ENCODE results near the gene CORIN. TPM values are rescaled to one million over a fixed set of nuclear protein-coding genes. Genes with fewer than 3 reads are reported as not detected.

CORIN gene
- total and polyA plus RNA-seq, 4 donors, result 0.13 to 1.5 (median 0.68) TPM

DNA sequence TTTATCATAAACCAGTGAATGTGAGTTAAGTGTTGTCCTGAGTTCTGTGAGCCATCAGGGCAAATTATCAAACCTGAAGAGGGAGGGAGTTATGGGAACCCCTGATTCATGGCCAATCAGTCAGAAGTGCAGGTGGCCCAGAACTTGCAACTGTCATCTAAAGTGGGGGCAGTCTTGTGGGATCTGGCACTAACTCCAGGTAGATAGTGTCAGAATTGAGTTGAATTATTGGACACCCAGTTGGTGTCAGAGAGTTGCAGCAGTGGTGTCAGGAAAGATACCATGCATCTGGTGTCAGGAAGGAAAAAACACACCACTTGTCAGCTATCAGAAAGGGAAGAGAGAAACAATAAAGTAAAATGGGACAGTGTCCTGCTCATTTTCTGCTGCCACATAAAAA is 8.4 kb downstream of the CORIN start:
- Histone ChIP-seq H3K9me3 (ENCODE audit: control insufficient read depth, low read length) (no peaks in the 10 kb centered on the region), H3K27me3 (ENCODE audit: control insufficient read depth in 1 of 2, insufficient read depth in 2 of 2, low read length in 1 of 2) (peaks cover 0 to 2% of the 10 kb centered on the region in 2 donors), H3K27ac (ENCODE audit: low read depth in 1 of 2, low read length in 2 of 2) (no peak overlapping the region), H3K36me3 (ENCODE audit: control insufficient read depth in 1 of 2, insufficient read depth in 2 of 2, low read length in 1 of 2) (no peaks in the 10 kb centered on the region), H3K4me3 (ENCODE audit: low read length in 2 of 2) (no peak overlapping the region), H3K4me1 (ENCODE audit: control insufficient read depth in 1 of 2, insufficient read depth in 2 of 2, low read length in 2 of 2) (no peaks in the 10 kb centered on the region)
- intact Hi-C loops (cut with DNase I), result no loop called here
- ATAC-seq (ENCODE audit: low FRiP score), result no peak
- DNase-seq, result no peak

DNA sequence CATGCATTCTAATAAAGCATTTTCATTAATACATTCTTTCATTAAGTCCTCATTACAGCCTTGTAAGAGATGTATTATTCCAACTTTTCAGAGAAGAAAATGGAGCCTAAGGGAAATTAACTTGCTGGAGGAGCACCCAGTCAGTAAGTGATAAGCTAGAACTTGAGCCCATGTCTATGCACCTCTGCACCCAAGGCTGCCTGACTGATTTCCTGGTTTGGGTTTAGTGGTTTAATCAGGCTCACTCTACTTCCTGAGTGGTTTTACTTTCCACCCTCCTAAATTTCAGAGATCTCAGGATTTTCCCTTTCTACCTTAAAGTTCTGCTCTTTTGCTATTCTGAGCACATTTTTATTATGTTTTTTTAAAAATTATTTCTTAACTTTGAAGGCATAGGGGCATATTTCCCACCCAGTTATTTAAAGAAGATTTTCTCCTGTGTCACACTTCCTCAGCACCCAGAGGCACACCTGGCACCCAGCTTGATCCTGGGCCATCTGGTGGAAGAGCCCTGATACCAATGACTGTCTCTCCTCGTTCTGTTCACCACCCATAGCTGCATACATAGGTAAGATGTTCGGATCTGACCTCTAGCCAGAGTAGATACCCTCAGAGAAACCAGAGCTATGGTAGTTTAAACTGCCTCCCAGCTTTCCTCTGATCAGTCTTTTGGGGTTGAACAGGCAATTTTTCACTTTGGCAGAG is 10.4 kb downstream of the CORIN start:
- no peaks in the 10 kb centered on the region for H3K9me3 ChIP-seq (ENCODE audit: control insufficient read depth, low read length)
- intact Hi-C loops (cut with DNase I), result no loop called here
- DNase-seq, result no peak
- no peak for ATAC-seq (ENCODE audit: low FRiP score)
- WGBS, 2 donors, result 71 to 82% methylated on average over 2 of the region's 2 CpGs
- no peak overlapping the region for H3K4me3 ChIP-seq (ENCODE audit: low read length in 2 of 2)
- no peaks in the 10 kb centered on the region for H3K36me3 ChIP-seq (ENCODE audit: control insufficient read depth in 1 of 2, insufficient read depth in 2 of 2, low read length in 1 of 2)
- no peak overlapping the region for H3K27ac ChIP-seq (ENCODE audit: low read depth in 1 of 2, low read length in 2 of 2)
- peaks cover 0 to 2% of the 10 kb centered on the region in 2 donors for H3K27me3 ChIP-seq (ENCODE audit: control insufficient read depth in 1 of 2, insufficient read depth in 2 of 2, low read length in 1 of 2)
- H3K4me1 ChIP-seq (ENCODE audit: control insufficient read depth in 1 of 2, insufficient read depth in 2 of 2, low read length in 2 of 2), result no peaks in the 10 kb centered on the region

DNA sequence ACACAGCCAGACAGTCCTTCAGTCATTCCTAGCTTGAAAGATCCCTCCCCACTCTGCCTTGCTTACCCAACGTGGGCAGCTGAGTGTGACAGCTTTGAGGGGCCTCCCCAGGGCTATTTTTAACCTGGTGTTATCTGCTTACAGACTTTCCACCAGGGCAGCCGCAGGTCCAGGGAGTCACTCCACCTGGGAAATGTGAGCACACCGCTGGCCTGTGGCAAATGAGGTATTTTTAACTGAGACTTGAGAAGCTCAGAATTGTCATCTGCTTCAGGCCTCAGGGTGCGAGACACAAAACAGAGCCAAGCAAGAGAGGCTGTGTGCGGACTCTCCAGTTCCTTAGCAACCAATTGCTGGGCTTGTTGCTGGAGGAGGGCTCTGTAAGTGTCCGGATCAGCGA is 13.0 kb downstream of the CORIN start:
- Histone ChIP-seq H3K27me3 (ENCODE audit: control insufficient read depth in 1 of 2, insufficient read depth in 2 of 2, low read length in 1 of 2) (peaks cover 0 to 2% of the 10 kb centered on the region in 2 donors), H3K27ac (ENCODE audit: low read depth in 1 of 2, low read length in 2 of 2) (no peak overlapping the region), H3K4me1 (ENCODE audit: control insufficient read depth in 1 of 2, insufficient read depth in 2 of 2, low read length in 2 of 2) (no peaks in the 10 kb centered on the region), H3K9me3 (ENCODE audit: control insufficient read depth, low read length) (no peaks in the 10 kb centered on the region), H3K4me3 (ENCODE audit: low read length in 2 of 2) (no peak overlapping the region), H3K36me3 (ENCODE audit: control insufficient read depth in 1 of 2, insufficient read depth in 2 of 2, low read length in 1 of 2) (no peaks in the 10 kb centered on the region)
- intact Hi-C loops (cut with DNase I), result no loop called here
- DNase-seq (no peak), ATAC-seq (ENCODE audit: low FRiP score) (no peak)
- 42 to 53% methylated on average over 7 of the region's 7 CpGs for WGBS, 2 donors

DNA sequence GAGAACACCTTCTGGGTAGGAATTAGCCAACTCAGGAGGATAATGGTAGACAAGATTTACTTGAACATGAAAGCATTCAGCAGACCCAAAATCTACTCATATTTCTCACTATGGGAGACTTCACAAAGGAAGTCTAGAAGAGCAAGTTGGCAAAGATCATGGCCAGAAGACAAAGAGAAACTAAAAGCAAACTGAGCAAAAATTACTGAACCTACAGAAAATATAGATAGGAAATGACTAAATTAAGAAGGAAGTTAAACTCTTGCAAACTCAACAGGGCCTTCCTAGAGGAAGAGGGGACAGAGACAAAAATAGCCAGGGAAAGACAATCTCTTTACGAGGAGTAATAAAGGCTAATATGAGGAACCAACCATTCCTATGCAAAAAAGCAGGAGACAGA is 18.7 kb downstream of the CORIN start:
- Histone ChIP-seq H3K27ac (ENCODE audit: low read depth in 1 of 2, low read length in 2 of 2) (no peak overlapping the region), H3K36me3 (ENCODE audit: control insufficient read depth in 1 of 2, insufficient read depth in 2 of 2, low read length in 1 of 2) (no peaks in the 10 kb centered on the region), H3K9me3 (ENCODE audit: control insufficient read depth, low read length) (no peaks in the 10 kb centered on the region), H3K4me3 (ENCODE audit: low read length in 2 of 2) (no peak overlapping the region), H3K27me3 (ENCODE audit: control insufficient read depth in 1 of 2, insufficient read depth in 2 of 2, low read length in 1 of 2) (no peaks in the 10 kb centered on the region), H3K4me1 (ENCODE audit: control insufficient read depth in 1 of 2, insufficient read depth in 2 of 2, low read length in 2 of 2) (no peaks in the 10 kb centered on the region)
- intact Hi-C loops (cut with DNase I), result no loop called here
- ATAC-seq (ENCODE audit: low FRiP score), result no peak
- WGBS, 2 donors, result 78 to 85% methylated on average over 1 of the region's 1 CpG
- DNase-seq, result no peak

DNA sequence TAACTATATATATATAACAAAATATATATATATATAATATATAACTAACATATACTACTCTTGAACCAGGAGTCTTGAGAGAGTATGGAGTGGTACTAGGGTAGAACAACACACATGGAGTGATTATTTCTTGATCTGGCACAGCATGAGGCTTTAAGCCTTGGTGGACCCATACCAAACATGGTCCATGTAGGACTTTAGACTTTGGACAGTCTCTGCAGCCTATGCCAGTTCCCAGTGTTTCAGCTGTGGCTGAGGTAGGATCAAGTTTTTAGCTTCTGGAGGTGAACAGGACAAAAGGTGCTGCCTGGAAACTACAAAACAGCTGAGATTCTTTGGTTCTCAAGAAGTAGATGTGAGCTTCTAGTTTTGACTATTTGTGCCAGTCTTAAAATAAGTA is 20.6 kb downstream of the CORIN start:
- H3K27ac ChIP-seq (ENCODE audit: low read depth in 1 of 2, low read length in 2 of 2), result no peak overlapping the region
- no peak overlapping the region for H3K4me3 ChIP-seq (ENCODE audit: low read length in 2 of 2)
- no peaks in the 10 kb centered on the region for H3K27me3 ChIP-seq (ENCODE audit: control insufficient read depth in 1 of 2, insufficient read depth in 2 of 2, low read length in 1 of 2)
- no peaks in the 10 kb centered on the region for H3K36me3 ChIP-seq (ENCODE audit: control insufficient read depth in 1 of 2, insufficient read depth in 2 of 2, low read length in 1 of 2)
- ATAC-seq (ENCODE audit: low FRiP score) (no peak), DNase-seq (no peak)
- no peaks in the 10 kb centered on the region for H3K4me1 ChIP-seq (ENCODE audit: control insufficient read depth in 1 of 2, insufficient read depth in 2 of 2, low read length in 2 of 2)
- no peaks in the 10 kb centered on the region for H3K9me3 ChIP-seq (ENCODE audit: control insufficient read depth, low read length)
- intact Hi-C loops (cut with DNase I), result no loop called here

DNA sequence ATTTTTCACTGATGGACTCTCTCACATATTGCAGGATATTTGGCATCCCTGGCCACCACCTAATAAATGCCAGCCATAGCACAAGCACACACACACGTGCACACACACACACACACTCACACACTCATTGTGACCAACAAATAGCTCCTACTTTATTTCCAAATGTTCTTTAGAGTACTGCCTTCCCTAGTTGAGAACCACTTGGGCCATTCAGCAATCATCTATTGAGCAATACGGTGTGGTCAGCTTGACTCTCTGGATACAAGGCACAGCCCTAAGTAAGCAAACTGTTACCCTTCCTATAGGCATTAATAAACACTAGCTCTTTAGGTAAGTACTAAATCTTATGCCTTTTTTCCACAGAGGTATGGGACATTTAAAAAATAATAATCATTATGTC is 21.1 kb downstream of the CORIN start:
- intact Hi-C loops (cut with DNase I), result no loop called here
- no peaks in the 10 kb centered on the region for H3K36me3 ChIP-seq (ENCODE audit: control insufficient read depth in 1 of 2, insufficient read depth in 2 of 2, low read length in 1 of 2)
- WGBS, 2 donors, result 87 to 89% methylated on average over 2 of the region's 2 CpGs
- no peaks in the 10 kb centered on the region for H3K9me3 ChIP-seq (ENCODE audit: control insufficient read depth, low read length)
- no peak overlapping the region for H3K27ac ChIP-seq (ENCODE audit: low read depth in 1 of 2, low read length in 2 of 2)
- no peak for ATAC-seq (ENCODE audit: low FRiP score)
- no peak for DNase-seq
- H3K27me3 ChIP-seq (ENCODE audit: control insufficient read depth in 1 of 2, insufficient read depth in 2 of 2, low read length in 1 of 2), result no peaks in the 10 kb centered on the region
- no peak overlapping the region for H3K4me3 ChIP-seq (ENCODE audit: low read length in 2 of 2)
- no peaks in the 10 kb centered on the region for H3K4me1 ChIP-seq (ENCODE audit: control insufficient read depth in 1 of 2, insufficient read depth in 2 of 2, low read length in 2 of 2)

DNA sequence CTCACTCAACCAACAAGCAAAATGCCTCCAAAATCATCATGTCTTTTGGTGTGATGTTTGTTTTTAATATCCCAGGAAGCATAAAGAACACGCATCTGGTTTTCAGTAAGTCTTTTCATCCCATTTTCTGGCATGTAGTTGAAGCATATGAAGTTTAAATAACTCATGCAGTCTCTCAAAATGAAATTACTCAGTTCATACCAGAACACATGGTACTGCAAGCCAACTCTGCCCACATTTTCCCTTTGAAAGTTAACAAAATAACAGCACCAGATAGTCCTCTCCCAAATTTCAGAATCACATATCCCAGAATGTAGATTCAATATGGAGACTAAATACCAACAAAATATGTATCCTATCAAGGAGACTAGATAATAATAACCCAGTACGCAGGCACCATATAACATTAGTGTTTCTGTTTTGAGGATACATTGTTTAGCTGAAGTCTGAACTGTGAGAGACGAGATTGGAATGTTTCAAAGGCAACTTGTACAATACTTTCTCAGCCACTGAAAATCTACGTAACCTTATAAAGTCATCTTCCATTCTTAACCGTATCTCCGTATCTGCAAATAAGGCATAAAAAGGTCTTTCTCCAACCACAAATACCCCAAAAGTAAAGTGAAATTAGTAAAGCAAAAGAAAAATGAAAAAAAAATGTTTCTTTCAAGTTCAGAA is 23.1 kb downstream of the CORIN start:
- ATAC-seq (ENCODE audit: low FRiP score) (no peak), DNase-seq (no peak)
- H3K4me3 ChIP-seq (ENCODE audit: low read length in 2 of 2), result no peak overlapping the region
- H3K4me1 ChIP-seq (ENCODE audit: control insufficient read depth in 1 of 2, insufficient read depth in 2 of 2, low read length in 2 of 2), result no peaks in the 10 kb centered on the region
- H3K27me3 ChIP-seq (ENCODE audit: control insufficient read depth in 1 of 2, insufficient read depth in 2 of 2, low read length in 1 of 2), result no peaks in the 10 kb centered on the region
- H3K36me3 ChIP-seq (ENCODE audit: control insufficient read depth in 1 of 2, insufficient read depth in 2 of 2, low read length in 1 of 2), result no peaks in the 10 kb centered on the region
- intact Hi-C loops (cut with DNase I), result no loop called here
- H3K9me3 ChIP-seq (ENCODE audit: control insufficient read depth, low read length), result no peaks in the 10 kb centered on the region
- 49 to 50% methylated on average over 6 of the region's 6 CpGs for WGBS, 2 donors
- no peak overlapping the region for H3K27ac ChIP-seq (ENCODE audit: low read depth in 1 of 2, low read length in 2 of 2)

DNA sequence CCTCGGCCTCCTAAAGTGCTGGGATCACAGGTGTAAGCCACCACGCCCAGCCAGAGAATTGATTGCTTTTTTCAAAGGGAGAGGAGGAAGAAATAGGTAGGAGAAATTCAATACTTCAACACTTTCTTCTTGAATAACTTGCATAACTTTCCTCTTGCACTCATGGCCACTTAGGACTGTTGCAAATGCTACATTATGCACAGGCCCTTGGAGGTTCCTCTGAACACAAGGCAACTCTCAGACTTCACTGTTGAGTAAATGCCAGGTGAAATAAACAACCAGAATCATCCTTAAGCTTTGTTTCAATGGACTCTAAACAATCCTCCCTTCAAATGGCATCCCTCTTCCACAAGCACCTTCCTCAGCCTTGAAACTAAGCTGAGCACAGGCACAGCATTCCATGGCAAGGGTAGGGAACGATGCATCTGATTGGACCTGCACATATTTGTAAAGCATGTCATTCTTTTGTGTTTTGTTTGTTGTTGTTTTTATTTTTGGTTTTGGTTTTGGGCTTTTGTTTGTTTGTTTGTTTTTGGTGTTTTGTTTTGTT is 28.1 kb downstream of the CORIN start:
- 87 to 90% methylated on average over 3 of the region's 3 CpGs for WGBS, 2 donors
- ATAC-seq (ENCODE audit: low FRiP score) (no peak), DNase-seq (no peak)
- Histone ChIP-seq H3K9me3 (ENCODE audit: control insufficient read depth, low read length) (no peaks in the 10 kb centered on the region), H3K27ac (ENCODE audit: low read depth in 1 of 2, low read length in 2 of 2) (no peak overlapping the region), H3K4me1 (ENCODE audit: control insufficient read depth in 1 of 2, insufficient read depth in 2 of 2, low read length in 2 of 2) (no peaks in the 10 kb centered on the region), H3K36me3 (ENCODE audit: control insufficient read depth in 1 of 2, insufficient read depth in 2 of 2, low read length in 1 of 2) (no peaks in the 10 kb centered on the region), H3K4me3 (ENCODE audit: low read length in 2 of 2) (no peak overlapping the region), H3K27me3 (ENCODE audit: control insufficient read depth in 1 of 2, insufficient read depth in 2 of 2, low read length in 1 of 2) (no peaks in the 10 kb centered on the region)
- intact Hi-C loops (cut with DNase I), result no loop called here

DNA sequence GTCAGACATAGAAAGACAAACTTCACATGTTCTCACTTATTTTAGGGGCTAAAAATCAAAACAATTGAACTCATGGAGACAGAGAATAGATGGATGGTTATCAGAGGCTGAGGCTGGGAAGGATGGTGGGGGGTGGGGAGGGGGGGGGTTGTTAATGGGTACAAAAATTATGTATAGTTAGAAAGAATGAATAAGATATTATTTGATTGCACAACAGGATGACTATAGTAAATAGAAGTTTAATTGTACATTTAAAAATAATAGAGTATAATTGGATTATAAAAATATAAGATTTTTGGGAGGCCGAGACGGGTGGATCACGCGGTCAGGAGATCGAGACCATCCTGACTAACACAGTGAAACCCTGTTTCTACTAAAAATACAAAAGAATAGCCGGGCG is 33.3 kb downstream of the CORIN start:
- no peaks in the 10 kb centered on the region for H3K9me3 ChIP-seq (ENCODE audit: control insufficient read depth, low read length)
- H3K27ac ChIP-seq (ENCODE audit: low read depth in 1 of 2, low read length in 2 of 2), result no peak overlapping the region
- WGBS, 2 donors, result 97% methylated on average over 7 of the region's 7 CpGs
- H3K4me3 ChIP-seq (ENCODE audit: low read length in 2 of 2), result no peak overlapping the region
- no peaks in the 10 kb centered on the region for H3K27me3 ChIP-seq (ENCODE audit: control insufficient read depth in 1 of 2, insufficient read depth in 2 of 2, low read length in 1 of 2)
- ATAC-seq (ENCODE audit: low FRiP score) (no peak), DNase-seq (no peak)
- no peaks in the 10 kb centered on the region for H3K4me1 ChIP-seq (ENCODE audit: control insufficient read depth in 1 of 2, insufficient read depth in 2 of 2, low read length in 2 of 2)
- H3K36me3 ChIP-seq (ENCODE audit: control insufficient read depth in 1 of 2, insufficient read depth in 2 of 2, low read length in 1 of 2), result no peaks in the 10 kb centered on the region
- intact Hi-C loops (cut with DNase I), result no loop called here
